Mesendoderm (in vitro differentiated cells): ENCODE measurements around the gene SRRD.
A peak's percentile ranks its signal among the peaks of the same experiment; 100 is the strongest.

Source experiments
- DNase-seq: peaks from one replicate; pipeline ENCODE4 v3.0.0; 2013
- H2AK5ac ChIP-seq: 2 replicates; pipeline ENCODE4 v1.6.1; 2013; ENCODE audit warnings: low read length, inconsistent platforms
- H2BK120ac ChIP-seq: 2 replicates; pipeline ENCODE4 v1.6.1; 2013; ENCODE audit warnings: low read depth, mild to moderate bottlenecking, low read length, moderate library complexity, mixed read lengths
- H2BK15ac ChIP-seq: replicated peaks from 2 replicates; pipeline ENCODE4 v1.6.1; 2013; ENCODE audit warnings: low read depth, mild to moderate bottlenecking, moderate library complexity
- H2BK5ac ChIP-seq: 2 replicates; pipeline ENCODE4 v1.6.1; 2013; ENCODE audit warnings: low read length, inconsistent platforms
- H3K18ac ChIP-seq: 2 replicates; pipeline ENCODE4 v1.6.1; 2013; ENCODE audit warnings: mild to moderate bottlenecking, low read length, mixed read lengths
- H3K23ac ChIP-seq: one replicate; pipeline ENCODE4 v1.6.1; 2013; ENCODE audit warnings: low read length
- H3K27ac ChIP-seq: 2 replicates; pipeline ENCODE4 v1.5.1; 2013; ENCODE audit warnings: low read depth, mild to moderate bottlenecking, inconsistent platforms, low read length, moderate library complexity
- H3K27me3 ChIP-seq: 2 replicates; pipeline ENCODE4 v1.6.1; 2013; ENCODE audit warnings: low read length, control low read depth, mild to moderate bottlenecking, inconsistent platforms; ENCODE audit not compliant: insufficient read depth, poor library complexity
- H3K36me3 ChIP-seq: 2 replicates; pipeline ENCODE4 v1.6.1; 2013; ENCODE audit warnings: low read length, inconsistent platforms; ENCODE audit not compliant: control insufficient read depth, insufficient read depth
- H3K4ac ChIP-seq: one replicate; pipeline ENCODE4 v1.6.1; 2013; ENCODE audit warnings: low read depth, mild to moderate bottlenecking, low read length, moderate library complexity
- H3K4me1 ChIP-seq: 2 replicates; pipeline ENCODE4 v1.6.1; 2013; ENCODE audit warnings: low read depth, low read length, inconsistent platforms; ENCODE audit not compliant: control insufficient read depth
- H3K4me2 ChIP-seq: 2 replicates; pipeline ENCODE4 v1.6.1; 2013; ENCODE audit warnings: low read length
- H3K4me3 ChIP-seq: 2 replicates; pipeline ENCODE4 v1.5.1; 2013; ENCODE audit warnings: mild to moderate bottlenecking, low read length
- H3K56ac ChIP-seq: one replicate; pipeline ENCODE4 v1.6.1; 2013; ENCODE audit warnings: low read length
- H3K79me1 ChIP-seq: 2 replicates; pipeline ENCODE4 v1.6.1; 2013; ENCODE audit warnings: low read length, inconsistent platforms
- H3K79me2 ChIP-seq: 2 replicates; pipeline ENCODE4 v1.6.1; 2013; ENCODE audit warnings: mild to moderate bottlenecking, low read length; ENCODE audit not compliant: control insufficient read depth, insufficient read depth
- H3K9ac ChIP-seq: 2 replicates; pipeline ENCODE4 v1.6.1; 2013; ENCODE audit warnings: low read length, inconsistent platforms
- H4K5ac ChIP-seq: one replicate; pipeline ENCODE4 v1.6.1; 2013; ENCODE audit warnings: low read length
- H4K8ac ChIP-seq: one replicate; pipeline ENCODE4 v1.6.1; 2013; ENCODE audit warnings: low read depth, mild to moderate bottlenecking, control low read depth, low read length, moderate library complexity
- WGBS: extraction: QIAGEN DNeasy Blood & Tissue Kit; methylation state at CpG from one replicate; pipeline ENCODE4 v1.1.7; 2013; ENCODE audit warnings: low lambda C conversion rate, missing lambda C conversion rate; ENCODE audit not compliant: insufficient coverage; ENCODE audit errors: extremely low coverage; 5-methylcytosine and 5-hydroxymethylcytosine counted together

Gene SRRD

GRCh38 chr22:26479043-26479791 lies 4.5 kb upstream of the SRRD start:
- Histone ChIP-seq H3K23ac (no peak overlapping the region), H4K5ac (no peak overlapping the region), H2BK5ac (no peak overlapping the region), H3K27ac (no peak overlapping the region), H3K27me3 (no peaks in the 10 kb centered on the region), H2BK15ac (no peak overlapping the region), H3K4ac (no peak overlapping the region), H3K4me1 (peaks cover under 1% of the 10 kb centered on the region), H3K9ac (no peak overlapping the region), H2BK120ac (no peak overlapping the region), H3K18ac (no peak overlapping the region), H3K4me2 (no peak overlapping the region), H3K79me1 (peaks cover 12% of the 10 kb centered on the region), H3K56ac (peak overlapping the region; percentile 27), H3K36me3 (no peaks in the 10 kb centered on the region), H3K4me3 (no peak overlapping the region), H3K79me2 (peaks cover 3% of the 10 kb centered on the region), H4K8ac (no peak overlapping the region), H2AK5ac (no peak overlapping the region)
- WGBS: no CpG with 5 or more reads among the region's 12 CpGs
- DNase-seq: no peak

GRCh38 chr22:26479792-26480610 lies 3.7 kb upstream of the SRRD start:
- no peak overlapping the region for H4K8ac ChIP-seq
- H3K27me3 ChIP-seq: no peaks in the 10 kb centered on the region
- no peak overlapping the region for H3K4me3 ChIP-seq
- peak overlapping the region; percentile 6 for H3K9ac ChIP-seq
- no CpG with 5 or more reads among the region's 12 CpGs for WGBS
- no peak overlapping the region for H2BK15ac ChIP-seq
- H2BK120ac ChIP-seq: no peak overlapping the region
- no peak overlapping the region for H3K23ac ChIP-seq
- H3K4ac ChIP-seq: no peak overlapping the region
- DNase-seq: no peak
- no peak overlapping the region for H3K56ac ChIP-seq
- H3K79me1 ChIP-seq: peaks cover 15% of the 10 kb centered on the region
- no peak overlapping the region for H3K18ac ChIP-seq
- no peak overlapping the region for H2AK5ac ChIP-seq
- peaks cover 4% of the 10 kb centered on the region for H3K4me1 ChIP-seq
- peaks cover 10% of the 10 kb centered on the region for H3K79me2 ChIP-seq
- no peak overlapping the region for H4K5ac ChIP-seq
- no peak overlapping the region for H2BK5ac ChIP-seq
- no peak overlapping the region for H3K4me2 ChIP-seq
- no peak overlapping the region for H3K27ac ChIP-seq
- H3K36me3 ChIP-seq: no peaks in the 10 kb centered on the region

- peak overlapping the region; percentile 6 for H3K9ac ChIP-seq
- no peak overlapping the region for H3K4me3 ChIP-seq
- H3K36me3 ChIP-seq: no peaks in the 10 kb centered on the region
- no peak overlapping the region for H3K27ac ChIP-seq
- H2BK15ac ChIP-seq: no peak overlapping the region
- H3K4me1 ChIP-seq: peaks cover 4% of the 10 kb centered on the region
- no peak overlapping the region for H2AK5ac ChIP-seq
- H3K79me2 ChIP-seq: peaks cover 13% of the 10 kb centered on the region
- H3K4me2 ChIP-seq: no peak overlapping the region
- H3K27me3 ChIP-seq: no peaks in the 10 kb centered on the region
- WGBS: no CpG with 5 or more reads among the region's 2 CpGs
- no peak overlapping the region for H3K18ac ChIP-seq
- no peak overlapping the region for H2BK5ac ChIP-seq
- no peak overlapping the region for H2BK120ac ChIP-seq
- no peak overlapping the region for H3K23ac ChIP-seq
- H4K5ac ChIP-seq: no peak overlapping the region
- no peak for DNase-seq
- H3K56ac ChIP-seq: peak overlapping the region; percentile 47
- H3K79me1 ChIP-seq: peaks cover 17% of the 10 kb centered on the region
- no peak overlapping the region for H4K8ac ChIP-seq
- H3K4ac ChIP-seq: no peak overlapping the region
These were observed 3.1 kb upstream of the SRRD start for GRCh38 chr22:26480611-26480932.

- no CpG with 5 or more reads among the region's 6 CpGs for WGBS
- H2BK15ac ChIP-seq: no peak overlapping the region
- no peak for DNase-seq
- H2AK5ac ChIP-seq: no peak overlapping the region
- no peaks in the 10 kb centered on the region for H3K36me3 ChIP-seq
- H3K79me2 ChIP-seq: peaks cover 16% of the 10 kb centered on the region
- H3K56ac ChIP-seq: no peak overlapping the region
- H3K18ac ChIP-seq: no peak overlapping the region
- H3K4me3 ChIP-seq: no peak overlapping the region
- no peak overlapping the region for H3K4me2 ChIP-seq
- H3K4ac ChIP-seq: no peak overlapping the region
- peaks cover 20% of the 10 kb centered on the region for H3K79me1 ChIP-seq
- H2BK5ac ChIP-seq: no peak overlapping the region
- peaks cover 4% of the 10 kb centered on the region for H3K4me1 ChIP-seq
- H3K9ac ChIP-seq: peak overlapping the region; percentile 41
- no peak overlapping the region for H4K5ac ChIP-seq
- H3K23ac ChIP-seq: no peak overlapping the region
- no peaks in the 10 kb centered on the region for H3K27me3 ChIP-seq
- no peak overlapping the region for H3K27ac ChIP-seq
- H4K8ac ChIP-seq: no peak overlapping the region
- no peak overlapping the region for H2BK120ac ChIP-seq
These were observed 2.5 kb upstream of the SRRD start for GRCh38 chr22:26481112-26481693.

- Histone ChIP-seq H4K5ac (no peak overlapping the region), H3K79me2 (peaks cover 16% of the 10 kb centered on the region), H3K4me3 (no peak overlapping the region), H3K4me2 (no peak overlapping the region), H3K36me3 (no peaks in the 10 kb centered on the region), H3K79me1 (peaks cover 20% of the 10 kb centered on the region), H4K8ac (no peak overlapping the region), H2BK120ac (no peak overlapping the region), H3K18ac (no peak overlapping the region), H3K27me3 (no peaks in the 10 kb centered on the region), H3K9ac (peak overlapping the region; percentile 41), H3K27ac (no peak overlapping the region), H2BK5ac (no peak overlapping the region), H2AK5ac (no peak overlapping the region), H3K56ac (peak overlapping the region; percentile 40), H3K4me1 (peaks cover 4% of the 10 kb centered on the region), H2BK15ac (no peak overlapping the region), H3K4ac (no peak overlapping the region), H3K23ac (no peak overlapping the region)
- no peak for DNase-seq
- WGBS: no CpG with 5 or more reads among the region's 4 CpGs
These were observed 2.0 kb upstream of the SRRD start for GRCh38 chr22:26481694-26482093.
